Skin epidermis (tissue), 12 donors: ENCODE data around the gene LSMEM2.
A peak's percentile ranks its signal among the peaks of the same experiment; 100 is the strongest.
"Not testable (repeated sequence)": the region's sequence is repeated elsewhere in the genome, so short reads cannot be mapped to it uniquely, and the experiment has no call there.

Experiments
- H3K27ac ChIP-seq, 21 experiments: fragments of 200-600 bp; sonication (generic) in 11 of 21; one replicate each; pipeline ENCODE4 v1.5.0; 2020; ENCODE audit warnings: mild to moderate bottlenecking in 3 of 21, inconsistent platforms in 2 of 21, moderate library complexity in 2 of 21
- H3K4me3 ChIP-seq, 7 experiments: fragments of 200-600 bp; sonication (generic) in 2 of 7; one replicate each; pipeline ENCODE4 v1.5.0; 2020; ENCODE audit warnings: inconsistent platforms in 2 of 7, mild to moderate bottlenecking in 2 of 7, moderate library complexity in 1 of 7

Gene LSMEM2

GRCh38 chr3:50272911-50273688 lies 5.8 kb upstream of the LSMEM2 start:
- H3K27ac ChIP-seq: peak overlapping the region in 4 of 21 experiments; percentile 5 to 16 (median 12)

GRCh38 chr3:50273689-50274065 lies 5.2 kb upstream of the LSMEM2 start:
- Histone ChIP-seq H3K4me3 (peak overlapping the region in 1 of 7 experiments; percentile 14), H3K27ac (peak overlapping the region in 2 of 21 experiments; percentile 5 to 12)

More at GRCh38 chr3:50272911-50273688, 5.8 kb upstream of the LSMEM2 start:
- H3K4me3 ChIP-seq: peak overlapping the region in 4 of 7 experiments; percentile 14 to 28 (median 18)

- Histone ChIP-seq H3K4me3 (no peak overlapping the region), H3K27ac (no peak overlapping the region)
Observed at GRCh38 chr3:50274371-50275104, 4.3 kb upstream of the LSMEM2 start.

- Histone ChIP-seq H3K4me3 (no peak overlapping the region), H3K27ac (no peak overlapping the region)
Observed at GRCh38 chr3:50275141-50275995, 3.5 kb upstream of the LSMEM2 start.

- Histone ChIP-seq H3K27ac (no peak overlapping the region), H3K4me3 (no peak overlapping the region)
Observed at GRCh38 chr3:50275996-50276761, 2.7 kb upstream of the LSMEM2 start.

- no peak overlapping the region for H3K27ac ChIP-seq
- H3K4me3 ChIP-seq: no peak overlapping the region
Observed at GRCh38 chr3:50276762-50277101, 2.2 kb upstream of the LSMEM2 start.

GRCh38 chr3:50278123-50278879 lies 586 bp upstream of the LSMEM2 start:
- Histone ChIP-seq H3K4me3 (no peak overlapping the region), H3K27ac (no peak overlapping the region)

GRCh38 chr3:50279255-50280016 lies 549 bp downstream of the LSMEM2 start:
- Histone ChIP-seq H3K27ac (no peak overlapping the region), H3K4me3 (no peak overlapping the region)

GRCh38 chr3:50284121-50284520 lies 5.2 kb downstream of the LSMEM2 start:
- H3K4me3 ChIP-seq, H3K27ac ChIP-seq: not testable (repeated sequence)

GRCh38 chr3:50286322-50287227 lies 7.7 kb downstream of the LSMEM2 start:
- Histone ChIP-seq H3K27ac (no peak overlapping the region), H3K4me3 (no peak overlapping the region)

GRCh38 chr3:50287262-50287661 lies 8.4 kb downstream of the LSMEM2 start:
- no peak overlapping the region for H3K4me3 ChIP-seq
- H3K27ac ChIP-seq: no peak overlapping the region

- no peak overlapping the region for H3K4me3 ChIP-seq
- H3K27ac ChIP-seq: no peak overlapping the region
Observed at GRCh38 chr3:50288387-50289007, 9.6 kb downstream of the LSMEM2 start.

GRCh38 chr3:50289130-50289529 lies 10.2 kb downstream of the LSMEM2 start:
- Histone ChIP-seq H3K4me3 (no peak overlapping the region), H3K27ac (no peak overlapping the region)

GRCh38 chr3:50290161-50290641 lies 11.3 kb downstream of the LSMEM2 start:
- no peak overlapping the region for H3K27ac ChIP-seq
- no peak overlapping the region for H3K4me3 ChIP-seq

GRCh38 chr3:50292159-50293078 lies 13.5 kb downstream of the LSMEM2 start, which contains the start of gene IFRD2:
Gene IFRD2, minus strand, starts transcription at chr3:50292429. Its CDS starts 155 bp downstream, at chr3:50292274.
- H3K4me3 ChIP-seq: peak within 1 kb of the TSS; percentile 80 to 98 (median 94)
- peak within 1 kb of the TSS; percentile 76 to 97 (median 91) for H3K27ac ChIP-seq
